ENCODE results near the gene TEKT3. TPM values are rescaled to one million over a fixed set of nuclear protein-coding genes. Genes with fewer than 3 reads are reported as not detected.

Gene TEKT3
- total and polyA plus RNA-seq, 2 of the 4 experiments (the other 2 are of a cell fraction) = 0.15 TPM; not detected in 1

DNA sequence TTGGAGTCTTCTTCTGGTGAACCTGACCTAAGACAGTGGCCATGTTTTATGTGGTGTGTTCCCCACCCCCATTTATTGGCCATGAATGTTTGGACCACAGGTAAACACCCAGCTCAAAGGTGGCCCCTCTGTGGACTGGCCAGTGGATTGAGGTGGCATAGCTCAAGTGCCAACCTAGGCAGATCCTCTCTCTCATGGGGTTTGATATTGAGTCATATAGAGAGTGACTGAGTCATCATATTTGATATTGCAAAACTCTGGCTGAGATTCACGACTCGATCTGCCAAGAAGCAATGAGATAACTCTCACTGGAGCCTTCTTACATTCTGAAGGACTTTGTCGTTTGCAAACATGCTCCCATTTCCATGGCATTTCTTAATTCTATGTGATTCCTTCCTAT lies 10.5 kb upstream of the TEKT3 start:
- H3K23ac ChIP-seq (ENCODE audit: low read depth, low read length) = no peak overlapping the region
- ChIA-PET POLR2A (ENCODE audit: unreplicated experiment) (no interaction called here), CTCF (interaction anchor here (1.6 kb wide), 1 partner anchor 81 kb away, joined by 3 read pairs; no protein-coding TSS in a partner anchor)
- H2AK9ac ChIP-seq (replicated peaks; ENCODE audit: low read depth, low read length, poor library complexity) = no peak overlapping the region
- no peak overlapping the region for H2BK120ac ChIP-seq (ENCODE audit: low read depth, low read length)
- TF ChIP-seq CEBPB (IDR thresholded peaks at IDR 0.05; ENCODE audit: low read depth, low read length) (peak; percentile 98), MAFK (IDR thresholded peaks at IDR 0.05; ENCODE audit: low read depth, low read length) (peak; percentile 82), RAD21 (IDR thresholded peaks at IDR 0.05; ENCODE audit: low read length) (no peak), NFE2L2 (IDR thresholded peaks at IDR 0.05; ENCODE audit: low read depth, low read length) (0 out of 2 replicates have a peak, but pooled peaks have one; percentile 34), SMC3 (IDR thresholded peaks at IDR 0.05; ENCODE audit: low read depth, low read length) (no peak), CTCF (conservative IDR thresholded peaks at IDR 0.05; ENCODE audit: low read depth, low read length) (no peak), FOS (IDR thresholded peaks at IDR 0.05; ENCODE audit: low read depth, low read length) (peak; percentile 92), BHLHE40 (IDR thresholded peaks at IDR 0.05; ENCODE audit: low read depth, low read length) (no peak; the same call in 1 of the 2 replicates), MAZ (IDR thresholded peaks at IDR 0.05; ENCODE audit: borderline replicate concordance, low read depth, low read length) (no peak)
- TF ChIP-seq, protein P1, sequence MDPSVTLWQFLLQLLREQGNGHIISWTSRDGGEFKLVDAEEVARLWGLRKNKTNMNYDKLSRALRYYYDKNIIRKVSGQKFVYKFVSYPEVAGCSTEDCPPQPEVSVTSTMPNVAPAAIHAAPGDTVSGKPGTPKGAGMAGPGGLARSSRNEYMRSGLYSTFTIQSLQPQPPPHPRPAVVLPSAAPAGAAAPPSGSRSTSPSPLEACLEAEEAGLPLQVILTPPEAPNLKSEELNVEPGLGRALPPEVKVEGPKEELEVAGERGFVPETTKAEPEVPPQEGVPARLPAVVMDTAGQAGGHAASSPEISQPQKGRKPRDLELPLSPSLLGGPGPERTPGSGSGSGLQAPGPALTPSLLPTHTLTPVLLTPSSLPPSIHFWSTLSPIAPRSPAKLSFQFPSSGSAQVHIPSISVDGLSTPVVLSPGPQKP (IDR thresholded peaks at IDR 0.05; ENCODE audit: borderline replicate concordance, low read depth, low read length) = no peak
- no peak overlapping the region for H4K91ac ChIP-seq (ENCODE audit: insufficient read depth, low read depth, low read length)
- in situ Hi-C loops (cut with MboI; ENCODE audit: low sequenced_read_pairs) = no loop called here
- no CpG with 5 or more reads among the region's 3 CpGs for WGBS, 2 experiments (ENCODE audit: extremely low coverage in 2 of 2, insufficient read length in 1 of 2)
- intact Hi-C loops (cut with micrococcal nuclease) = no loop called here
- H3K4ac ChIP-seq (ENCODE audit: low read depth, low read length) = no peak overlapping the region
- H3K27me3 ChIP-seq (ENCODE audit: control insufficient read depth, insufficient read depth, low read length) = peaks cover 5% of the 10 kb centered on the region; the same call in 1 of the 2 replicates
- H2BK15ac ChIP-seq (ENCODE audit: low read depth, low read length) = no peak overlapping the region
- no peak overlapping the region for H3K4me2 ChIP-seq (ENCODE audit: low read depth, low read length)
- peaks cover 5% of the 10 kb centered on the region; the same call in 1 of the 2 replicates for H3K4me1 ChIP-seq (ENCODE audit: control insufficient read depth, insufficient read depth, low read length)
- H3K36me3 ChIP-seq (ENCODE audit: control insufficient read depth, insufficient read depth, low read length) = no peaks in the 10 kb centered on the region
- no peaks in the 10 kb centered on the region for H3K79me1 ChIP-seq (ENCODE audit: low read depth in 1 of 2, low read length in 2 of 2)
- H3K4me3 ChIP-seq (ENCODE audit: insufficient read depth, low read depth, low read length) = no peak overlapping the region
- H3K27ac ChIP-seq (ENCODE audit: insufficient read depth, low read length) = no peak overlapping the region
- no peak overlapping the region for H4K8ac ChIP-seq (ENCODE audit: low read depth in 2 of 2, low read length in 2 of 2)
- no peak overlapping the region for H3K56ac ChIP-seq (ENCODE audit: extremely low read depth, insufficient read depth, low read length)
- dilution Hi-C loops (cut with HindIII; ENCODE audit: low sequenced_read_pairs, unreplicated experiment) = no loop called here
- H3K9me3 ChIP-seq (ENCODE audit: control insufficient read depth, insufficient read depth, low read length) = no peaks in the 10 kb centered on the region
- no peak overlapping the region for H3K18ac ChIP-seq (ENCODE audit: low read depth, low read length)
- no peaks in the 10 kb centered on the region for H3K9me1 ChIP-seq (ENCODE audit: insufficient read depth, low read length)
- H3K9ac ChIP-seq (ENCODE audit: low read depth, low read length) = no peak overlapping the region
- DNase-seq = peak; percentile 88
- no peak overlapping the region for H2BK5ac ChIP-seq (ENCODE audit: low read depth, low read length, poor library complexity, severe bottlenecking)
- no peak overlapping the region for H2BK20ac ChIP-seq (ENCODE audit: low read depth, low read length)
- no peak overlapping the region for H3K14ac ChIP-seq (replicated peaks; ENCODE audit: low read depth, low read length)
- H2AK5ac ChIP-seq (ENCODE audit: low read depth, low read length) = no peak overlapping the region
- no TSS peak for BruUV-seq (replicated peaks)
- no peaks in the 10 kb centered on the region for H4K20me1 ChIP-seq (ENCODE audit: insufficient read depth, low read length)
- ATAC-seq (ENCODE audit: low read depth) = peak; percentile 62
- H4K5ac ChIP-seq (ENCODE audit: low read depth, low read length) = no peak overlapping the region
- peak overlapping the region; percentile 37 for H2AFZ ChIP-seq (replicated peaks; ENCODE audit: low read length, poor library complexity)
